ENCODE measurements around the gene UTP4.

Gene UTP4

GRCh38 chr16:69114346-69114975 lies 18.0 kb upstream of the UTP4 start:
- no peak overlapping the region for H3K4me3 ChIP-seq (ENCODE audit: low read length in 2 of 2)
- no peaks in the 10 kb centered on the region for H3K27me3 ChIP-seq (ENCODE audit: control insufficient read depth in 3 of 3, insufficient read depth in 3 of 3, low read depth in 1 of 3, low read length in 3 of 3)
- DNase-seq (ENCODE audit: low spot score) = no peak
- H2AK5ac ChIP-seq (ENCODE audit: low read depth, low read length) = no peak overlapping the region
- no CpG with 5 or more reads among the region's 25 CpGs for WGBS, 2 donors (ENCODE audit: extremely low coverage in 2 of 2, insufficient read length in 2 of 2, insufficient replicate concordance in 1 of 2)
- peaks cover 0 to 17% of the 10 kb centered on the region in 2 donors for H3K9me3 ChIP-seq (replicated peaks in 1 of 2; ENCODE audit: control insufficient read depth in 2 of 2, insufficient read depth in 1 of 2, low read depth in 1 of 2, low read length in 2 of 2)
- no peak overlapping the region for H3K4ac ChIP-seq (ENCODE audit: low read length)
- H3K79me1 ChIP-seq (ENCODE audit: low read depth, low read length) = peaks cover 13% of the 10 kb centered on the region
- H3K36me3 ChIP-seq (replicated peaks in 1 of 2; ENCODE audit: control insufficient read depth in 2 of 2, insufficient read depth in 2 of 2, low read length in 2 of 2) = peaks cover 68 to 89% of the 10 kb centered on the region in 2 donors
- no peak overlapping the region for H3K4me2 ChIP-seq (ENCODE audit: insufficient read depth, low read length, poor library complexity, severe bottlenecking)
- H3K14ac ChIP-seq (ENCODE audit: low read length) = no peak overlapping the region
- no peak overlapping the region for H4K91ac ChIP-seq (ENCODE audit: low read depth, low read length, poor library complexity)
- H3K4me1 ChIP-seq (ENCODE audit: control insufficient read depth in 2 of 2, insufficient read depth in 1 of 2, low read depth in 1 of 2, low read length in 2 of 2) = no peaks in the 10 kb centered on the region
- H2BK12ac ChIP-seq (ENCODE audit: low read length) = no peak overlapping the region
- H3K23ac ChIP-seq (ENCODE audit: low read depth, low read length, poor library complexity) = no peak overlapping the region
- H2AFZ ChIP-seq (ENCODE audit: low read length) = no peak overlapping the region
- H2BK15ac ChIP-seq (ENCODE audit: low read length) = no peak overlapping the region
- no peak overlapping the region for H2BK120ac ChIP-seq (ENCODE audit: low read depth, low read length)
- no peak overlapping the region for H3K18ac ChIP-seq (ENCODE audit: low read length)
- H2BK5ac ChIP-seq (ENCODE audit: low read length) = no peak overlapping the region
- no peak overlapping the region for H3K27ac ChIP-seq (replicated peaks; ENCODE audit: low read length)
- H4K8ac ChIP-seq (ENCODE audit: low read depth, low read length) = no peak overlapping the region
- H3K9ac ChIP-seq (ENCODE audit: low read depth, low read length, poor library complexity) = no peak overlapping the region

- no peaks in the 10 kb centered on the region for H3K4me1 ChIP-seq (ENCODE audit: control insufficient read depth in 2 of 2, insufficient read depth in 1 of 2, low read depth in 1 of 2, low read length in 2 of 2)
- H3K18ac ChIP-seq (ENCODE audit: low read length) = no peak overlapping the region
- no CpG with 5 or more reads among the region's 6 CpGs for WGBS, 2 donors (ENCODE audit: extremely low coverage in 2 of 2, insufficient read length in 2 of 2, insufficient replicate concordance in 1 of 2)
- H2BK5ac ChIP-seq (ENCODE audit: low read length) = no peak overlapping the region
- no peak overlapping the region for H3K14ac ChIP-seq (ENCODE audit: low read length)
- peaks cover 0 to 17% of the 10 kb centered on the region in 2 donors for H3K9me3 ChIP-seq (replicated peaks in 1 of 2; ENCODE audit: control insufficient read depth in 2 of 2, insufficient read depth in 1 of 2, low read depth in 1 of 2, low read length in 2 of 2)
- DNase-seq (ENCODE audit: low spot score) = no peak
- no peak overlapping the region for H3K9ac ChIP-seq (ENCODE audit: low read depth, low read length, poor library complexity)
- no peak overlapping the region for H2BK15ac ChIP-seq (ENCODE audit: low read length)
- H3K23ac ChIP-seq (ENCODE audit: low read depth, low read length, poor library complexity) = no peak overlapping the region
- H2BK12ac ChIP-seq (ENCODE audit: low read length) = no peak overlapping the region
- peaks cover 9% of the 10 kb centered on the region for H3K79me1 ChIP-seq (ENCODE audit: low read depth, low read length)
- no peak overlapping the region for H2AFZ ChIP-seq (ENCODE audit: low read length)
- H3K4me2 ChIP-seq (ENCODE audit: insufficient read depth, low read length, poor library complexity, severe bottlenecking) = no peak overlapping the region
- H3K4ac ChIP-seq (ENCODE audit: low read length) = no peak overlapping the region
- H2BK120ac ChIP-seq (ENCODE audit: low read depth, low read length) = no peak overlapping the region
- H3K27ac ChIP-seq (replicated peaks; ENCODE audit: low read length) = no peak overlapping the region
- peaks cover 68 to 89% of the 10 kb centered on the region in 2 donors for H3K36me3 ChIP-seq (replicated peaks in 1 of 2; ENCODE audit: control insufficient read depth in 2 of 2, insufficient read depth in 2 of 2, low read length in 2 of 2)
- H4K91ac ChIP-seq (ENCODE audit: low read depth, low read length, poor library complexity) = no peak overlapping the region
- H2AK5ac ChIP-seq (ENCODE audit: low read depth, low read length) = no peak overlapping the region
- no peak overlapping the region for H3K4me3 ChIP-seq (ENCODE audit: low read length in 2 of 2)
- no peaks in the 10 kb centered on the region for H3K27me3 ChIP-seq (ENCODE audit: control insufficient read depth in 3 of 3, insufficient read depth in 3 of 3, low read depth in 1 of 3, low read length in 3 of 3)
- no peak overlapping the region for H4K8ac ChIP-seq (ENCODE audit: low read depth, low read length)
These were observed 17.5 kb upstream of the UTP4 start for GRCh38 chr16:69114976-69115355.

- Histone ChIP-seq H3K4me2 (ENCODE audit: insufficient read depth, low read length, poor library complexity, severe bottlenecking) (no peak overlapping the region), H4K8ac (ENCODE audit: low read depth, low read length) (no peak overlapping the region), H3K14ac (ENCODE audit: low read length) (no peak overlapping the region), H3K27me3 (ENCODE audit: control insufficient read depth in 3 of 3, insufficient read depth in 3 of 3, low read depth in 1 of 3, low read length in 3 of 3) (no peaks in the 10 kb centered on the region), H2AK5ac (ENCODE audit: low read depth, low read length) (no peak overlapping the region), H3K9ac (ENCODE audit: low read depth, low read length, poor library complexity) (no peak overlapping the region), H4K91ac (ENCODE audit: low read depth, low read length, poor library complexity) (no peak overlapping the region), H3K9me3 (replicated peaks in 1 of 2; ENCODE audit: control insufficient read depth in 2 of 2, insufficient read depth in 1 of 2, low read depth in 1 of 2, low read length in 2 of 2) (peaks cover 0 to 17% of the 10 kb centered on the region in 2 donors), H3K4ac (ENCODE audit: low read length) (no peak overlapping the region), H2BK15ac (ENCODE audit: low read length) (no peak overlapping the region), H2BK120ac (ENCODE audit: low read depth, low read length) (no peak overlapping the region), H3K18ac (ENCODE audit: low read length) (no peak overlapping the region), H3K4me3 (ENCODE audit: low read length in 2 of 2) (no peak overlapping the region), H3K27ac (replicated peaks; ENCODE audit: low read length) (no peak overlapping the region), H3K79me1 (ENCODE audit: low read depth, low read length) (peaks cover 12% of the 10 kb centered on the region), H3K4me1 (ENCODE audit: control insufficient read depth in 2 of 2, insufficient read depth in 1 of 2, low read depth in 1 of 2, low read length in 2 of 2) (no peaks in the 10 kb centered on the region), H2AFZ (ENCODE audit: low read length) (no peak overlapping the region), H2BK12ac (ENCODE audit: low read length) (no peak overlapping the region), H2BK5ac (ENCODE audit: low read length) (no peak overlapping the region), H3K23ac (ENCODE audit: low read depth, low read length, poor library complexity) (no peak overlapping the region), H3K36me3 (replicated peaks in 1 of 2; ENCODE audit: control insufficient read depth in 2 of 2, insufficient read depth in 2 of 2, low read length in 2 of 2) (peaks cover 72 to 90% of the 10 kb centered on the region in 2 donors)
- DNase-seq (ENCODE audit: low spot score) = no peak
- no CpG with 5 or more reads among the region's 5 CpGs for WGBS, 2 donors (ENCODE audit: extremely low coverage in 2 of 2, insufficient read length in 2 of 2, insufficient replicate concordance in 1 of 2)
These were observed 17.1 kb upstream of the UTP4 start for GRCh38 chr16:69115361-69115760.

GRCh38 chr16:69115837-69116236 lies 16.6 kb upstream of the UTP4 start:
- H4K91ac ChIP-seq (ENCODE audit: low read depth, low read length, poor library complexity) = no peak overlapping the region
- H3K79me1 ChIP-seq (ENCODE audit: low read depth, low read length) = peaks cover 13% of the 10 kb centered on the region
- H3K4me1 ChIP-seq (ENCODE audit: control insufficient read depth in 2 of 2, insufficient read depth in 1 of 2, low read depth in 1 of 2, low read length in 2 of 2) = no peaks in the 10 kb centered on the region
- H2BK12ac ChIP-seq (ENCODE audit: low read length) = no peak overlapping the region
- no peak overlapping the region for H3K27ac ChIP-seq (replicated peaks; ENCODE audit: low read length)
- H3K23ac ChIP-seq (ENCODE audit: low read depth, low read length, poor library complexity) = no peak overlapping the region
- H3K4me3 ChIP-seq (ENCODE audit: low read length in 2 of 2) = no peak overlapping the region
- no peak overlapping the region for H4K8ac ChIP-seq (ENCODE audit: low read depth, low read length)
- peaks cover 72 to 90% of the 10 kb centered on the region in 2 donors for H3K36me3 ChIP-seq (replicated peaks in 1 of 2; ENCODE audit: control insufficient read depth in 2 of 2, insufficient read depth in 2 of 2, low read length in 2 of 2)
- no CpG with 5 or more reads among the region's 1 CpG for WGBS, 2 donors (ENCODE audit: extremely low coverage in 2 of 2, insufficient read length in 2 of 2, insufficient replicate concordance in 1 of 2)
- no peak overlapping the region for H2AK5ac ChIP-seq (ENCODE audit: low read depth, low read length)
- H2BK15ac ChIP-seq (ENCODE audit: low read length) = no peak overlapping the region
- H3K14ac ChIP-seq (ENCODE audit: low read length) = no peak overlapping the region
- H3K4ac ChIP-seq (ENCODE audit: low read length) = no peak overlapping the region
- H3K18ac ChIP-seq (ENCODE audit: low read length) = no peak overlapping the region
- no peaks in the 10 kb centered on the region for H3K27me3 ChIP-seq (ENCODE audit: control insufficient read depth in 3 of 3, insufficient read depth in 3 of 3, low read depth in 1 of 3, low read length in 3 of 3)
- H2AFZ ChIP-seq (ENCODE audit: low read length) = no peak overlapping the region
- no peak overlapping the region for H3K4me2 ChIP-seq (ENCODE audit: insufficient read depth, low read length, poor library complexity, severe bottlenecking)
- H2BK5ac ChIP-seq (ENCODE audit: low read length) = no peak overlapping the region
- no peak overlapping the region for H3K9ac ChIP-seq (ENCODE audit: low read depth, low read length, poor library complexity)
- no peak for DNase-seq (ENCODE audit: low spot score)
- H3K9me3 ChIP-seq (replicated peaks in 1 of 2; ENCODE audit: control insufficient read depth in 2 of 2, insufficient read depth in 1 of 2, low read depth in 1 of 2, low read length in 2 of 2) = peaks cover 0 to 17% of the 10 kb centered on the region in 2 donors
- no peak overlapping the region for H2BK120ac ChIP-seq (ENCODE audit: low read depth, low read length)

Measured in neuronal stem cell (in vitro differentiated cells).